HepG2 (cell line): ENCODE measurements around the gene IYD. TPM values are rescaled to one million over a fixed set of nuclear protein-coding genes. Genes with fewer than 3 reads are reported as not detected.

Experiments used
- ATAC-seq: fragments of 200-7000 bp; cut with Tn5 transposase; 3 replicates; pipeline ENCODE4 v1.9.1; 2020; ENCODE audit warnings: mild to moderate bottlenecking, moderate library complexity
- BruUV-seq: library from RNA; stranded (reverse); fragments of 400-500 nt; replicated peaks from 2 replicates; lab custom pipeline; 2021; lab: Mats Ljungman, UMichigan
- CTCF ChIA-PET: fragments of 300-600 bp; formaldehyde crosslinking; extraction: SDS; loops from one replicate; lab custom pipeline; 2021; ENCODE audit warnings: low total read pairs, inconsistent platforms, low intra/inter-chr PET ratio; lab: Yijun Ruan, JAX
- POLR2A ChIA-PET: fragments of 350-600 bp; sonication (Branson Sonifier 250); formaldehyde crosslinking; loops from one replicate; lab custom pipeline; 2020; ENCODE audit warnings: antibody characterized with exemption, inconsistent platforms; lab: Yijun Ruan, JAX
- DNase-seq: peaks from one replicate; pipeline ENCODE4 v3.0.0-alpha.2; 2015; ENCODE audit warnings: low spot score
- FAIRE-seq: peaks from 3 replicates; lab custom pipeline; 2011; peaks lifted over from hg19 to GRCh38; lab: Jason Lieb, UNC
- H2AFZ ChIP-seq: one replicate; pipeline ENCODE4 v1.6.1; 2011; ENCODE audit warnings: low read length, inconsistent platforms
- H3K27ac ChIP-seq: fragments of 300-600 bp; 3 replicates; pipeline ENCODE4 v1.8.0; 2011; ENCODE audit warnings: mixed run types, mild to moderate bottlenecking, mixed read lengths, low read length, inconsistent platforms; ENCODE audit not compliant: insufficient read depth; ENCODE audit errors: extremely low read length
- H3K27me3 ChIP-seq, 2 experiments: fragments of 200-600 bp in 1 of 2; 2 replicates in 1 of 2; 3 replicates in 1 of 2; pipeline versions ENCODE4 v1.6.0 to v1.8.0; 2011; ENCODE audit warnings: low read length in 2 of 2, mild to moderate bottlenecking in 2 of 2, moderate library complexity in 2 of 2, inconsistent platforms in 1 of 2; ENCODE audit not compliant: insufficient read depth in 2 of 2, control insufficient read depth in 1 of 2
- H3K36me3 ChIP-seq, 2 experiments: fragments of 200-600 bp in 1 of 2; replicated peaks in 1 of 2; 2 replicates in 1 of 2; 3 replicates in 1 of 2; pipeline versions ENCODE4 v1.5.1 to v1.8.0; 2011; ENCODE audit warnings: low read length in 2 of 2, inconsistent platforms in 1 of 2; ENCODE audit not compliant: insufficient read depth in 2 of 2, control insufficient read depth in 1 of 2
- H3K4me1 ChIP-seq: 2 replicates; pipeline ENCODE4 v1.5.1; 2012; ENCODE audit warnings: low read length, inconsistent platforms; ENCODE audit not compliant: insufficient read depth
- H3K4me2 ChIP-seq: 2 replicates; pipeline ENCODE4 v1.6.0; 2011; ENCODE audit warnings: low read depth, low read length, inconsistent platforms
- H3K4me3 ChIP-seq, 3 experiments: fragments of 200-600 bp in 1 of 3; sonication (generic), shearing (Covaris generic) in 1 of 3; replicated peaks in 1 of 3; 2 replicates each; pipeline ENCODE4 v1.5.1; 2011 to 2016; ENCODE audit warnings: low read length in 3 of 3, inconsistent platforms in 2 of 3, low read depth in 2 of 3, mild to moderate bottlenecking in 2 of 3, control low read depth in 1 of 3, mixed read lengths in 1 of 3; ENCODE audit not compliant: insufficient read depth in 1 of 3
- H3K79me2 ChIP-seq: one replicate; pipeline ENCODE4 v1.6.1; 2011; ENCODE audit warnings: low read length, inconsistent platforms; ENCODE audit not compliant: insufficient read depth
- H3K9ac ChIP-seq: 2 replicates; pipeline ENCODE4 v1.6.0; 2011; ENCODE audit warnings: mild to moderate bottlenecking, low read depth, low read length, inconsistent platforms; ENCODE audit not compliant: insufficient read depth
- H3K9me3 ChIP-seq: 2 replicates; pipeline ENCODE4 v1.5.1; 2012; ENCODE audit warnings: mild to moderate bottlenecking, low read length
- H4K20me1 ChIP-seq: 2 replicates; pipeline ENCODE4 v1.6.0; 2011; ENCODE audit warnings: inconsistent platforms, mild to moderate bottlenecking, low read length, moderate library complexity; ENCODE audit not compliant: insufficient read depth
- ARNT ChIP-seq: fragments of 450-650 bp; IDR thresholded peaks from 2 replicates; pipeline ENCODE4 v1.6.1; 2017
- GATAD1 ChIP-seq: IDR thresholded peaks from 2 replicates; pipeline ENCODE4 v1.6.1; 2016; ENCODE audit warnings: missing genetic modification reagents, missing compliant biosample characterization
- GTF3A ChIP-seq: sonication (generic); formaldehyde crosslinking; conservative IDR thresholded peaks from 2 replicates; pipeline ENCODE4 v1.4.0; 2020; ENCODE audit warnings: mild to moderate bottlenecking, missing genetic modification reagents
- HNRNPK ChIP-seq: fragments of 200-400 bp; formaldehyde crosslinking; IDR thresholded peaks from 2 replicates; pipeline ENCODE4 v1.6.1; 2018; ENCODE audit warnings: low read length, low read depth, moderate library complexity, mild to moderate bottlenecking; ENCODE audit not compliant: poor library complexity, severe bottlenecking
- SRSF1 ChIP-seq: fragments of 200-400 bp; formaldehyde crosslinking; optimal IDR thresholded peaks from 2 replicates; pipeline ENCODE3; 2017; ENCODE audit warnings: mild to moderate bottlenecking, low read depth, low read length, moderate library complexity
- TBP ChIP-seq: sonication (generic); formaldehyde crosslinking; IDR thresholded peaks from 2 replicates; pipeline ENCODE4 v1.5.0; 2020; ENCODE audit warnings: missing genetic modification reagents
- XRCC5 ChIP-seq: fragments of 200-400 bp; formaldehyde crosslinking; optimal IDR thresholded peaks from 2 replicates; pipeline ENCODE3; 2017; ENCODE audit warnings: mild to moderate bottlenecking, low read length
- ZNF136 ChIP-seq: sonication (generic); formaldehyde crosslinking; IDR thresholded peaks from 2 replicates; pipeline ENCODE4 v1.8.1; 2022; ENCODE audit warnings: low read depth, mild to moderate bottlenecking, moderate library complexity, missing genetic modification reagents
- ZNF557 ChIP-seq: sonication (generic); formaldehyde crosslinking; IDR thresholded peaks from 2 replicates; pipeline ENCODE4 v1.4.0; 2020; ENCODE audit warnings: missing genetic modification reagents
- WGBS: methylation state at CpG from one replicate; pipeline ENCODE4 v1.1.6; 2017; ENCODE audit warnings: low lambda C conversion rate; 5-methylcytosine and 5-hydroxymethylcytosine counted together
- in situ Hi-C: cut with HindIII; loops from 2 replicates; pipeline ENCODE4 v1.10.0; 2017; ENCODE audit warnings: low pct_unique_long_range_greater_than_20kb; ENCODE audit not compliant: extremely low pct_ligation_motif_present
- intact Hi-C: fragments of 100-400 bp; cut with micrococcal nuclease; formaldehyde crosslinking; loops from one replicate; pipeline ENCODE4 v1.10.0; 2022; ENCODE audit not compliant: unreplicated experiment
- polyA plus RNA-seq, 8 experiments: library from polyadenylated mRNA; depleted of rRNA in 3 of 8; stranded (reverse) in 7 of 8; unstranded in 1 of 8; fragments of >200 nt; fragmentation: Illumina TruSeq in 4 of 8; extraction: Trizol in 4 of 8; gene quantifications; 2 replicates each; pipeline versions ENCODE4 v1.2.1 to v1.2.3, GENCODE V29; 2011 to 2016; ENCODE audit warnings: low read depth in 4 of 8, missing spikeins in 1 of 8, mixed read lengths in 1 of 8; ENCODE audit not compliant: insufficient read depth in 1 of 8
- total RNA-seq, 5 experiments: library from RNA; depleted of rRNA; stranded (reverse); fragments of >200 nt; fragmentation: Illumina TruSeq; extraction: Trizol; gene quantifications; 2 replicates each; pipeline ENCODE4 v1.2.3, GENCODE V29; 2016; ENCODE audit warnings: low read depth in 1 of 5
- TF ChIP-seq, protein P1 (sequence below): sonication (generic); formaldehyde crosslinking; conservative IDR thresholded peaks from 2 replicates; pipeline ENCODE4 v1.4.0; 2020; ENCODE audit warnings: missing genetic modification reagents
- TF ChIP-seq, protein P2 (sequence below): sonication (generic); formaldehyde crosslinking; IDR thresholded peaks from 2 replicates; pipeline ENCODE4 v1.4.0; 2020; ENCODE audit warnings: mild to moderate bottlenecking, missing genetic modification reagents
- TF ChIP-seq, protein P3 (sequence below): conservative IDR thresholded peaks from 2 replicates; pipeline ENCODE4 v1.6.1; 2018; ENCODE audit warnings: missing genetic modification reagents

Gene IYD
- total and polyA plus RNA-seq, 2 of the 13 experiments (the other 11 are each of a cell fraction or from before 2014, with no cell fraction given), result 0.01 to 0.46 TPM

DNA sequence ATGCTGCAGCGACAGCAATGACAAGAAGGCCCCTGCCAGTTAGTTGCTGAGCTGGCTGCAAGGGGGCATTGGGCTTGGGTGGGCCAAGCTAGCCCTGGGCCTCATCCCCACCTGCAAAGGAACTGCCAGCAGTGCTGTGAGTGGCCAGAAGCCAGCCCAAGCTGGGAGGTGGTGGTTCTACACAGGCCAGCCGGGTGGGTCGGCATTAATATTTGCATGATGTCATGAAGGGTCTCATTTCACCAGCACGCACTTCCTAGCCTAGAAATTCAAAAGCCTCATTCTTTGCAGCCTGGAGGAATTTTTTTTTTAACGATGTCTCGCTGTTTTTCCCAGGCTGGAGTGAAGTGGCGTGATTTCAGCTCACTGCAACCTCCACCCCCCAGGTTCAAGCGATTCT lies 62.0 kb downstream of the IYD start:
- Histone ChIP-seq H2AFZ (no peak overlapping the region), H3K9me3 (no peaks in the 10 kb centered on the region), H3K4me2 (no peak overlapping the region), H3K27ac (no peak overlapping the region), H3K4me3 (no peak overlapping the region), H3K27me3 (peaks cover 1 to 5% of the 10 kb centered on the region in 2 experiments; a peak in 2 of 5 replicates), H3K36me3 (no peaks in the 10 kb centered on the region), H4K20me1 (no peaks in the 10 kb centered on the region; the same call in 1 of the 2 replicates), H3K4me1 (no peaks in the 10 kb centered on the region), H3K79me2 (no peaks in the 10 kb centered on the region), H3K9ac (no peak overlapping the region)
- ChIA-PET CTCF (no interaction called here), POLR2A (no interaction called here)
- intact Hi-C loops (no loop called here), in situ Hi-C loops (no loop called here)
- no TSS peak for BruUV-seq
- 54% methylated on average over 8 of the region's 8 CpGs for WGBS
- DNase-seq, result no peak
- TF ChIP-seq GTF3A (no peak), ZNF557 (no peak), HNRNPK (no peak), ARNT (no peak), XRCC5 (no peak), TBP (CRISPR knock-in tag) (no peak), SRSF1 (no peak), GATAD1 (CRISPR knock-in tag) (no peak), ZNF136 (no peak)
- TF ChIP-seq, protein P1, sequence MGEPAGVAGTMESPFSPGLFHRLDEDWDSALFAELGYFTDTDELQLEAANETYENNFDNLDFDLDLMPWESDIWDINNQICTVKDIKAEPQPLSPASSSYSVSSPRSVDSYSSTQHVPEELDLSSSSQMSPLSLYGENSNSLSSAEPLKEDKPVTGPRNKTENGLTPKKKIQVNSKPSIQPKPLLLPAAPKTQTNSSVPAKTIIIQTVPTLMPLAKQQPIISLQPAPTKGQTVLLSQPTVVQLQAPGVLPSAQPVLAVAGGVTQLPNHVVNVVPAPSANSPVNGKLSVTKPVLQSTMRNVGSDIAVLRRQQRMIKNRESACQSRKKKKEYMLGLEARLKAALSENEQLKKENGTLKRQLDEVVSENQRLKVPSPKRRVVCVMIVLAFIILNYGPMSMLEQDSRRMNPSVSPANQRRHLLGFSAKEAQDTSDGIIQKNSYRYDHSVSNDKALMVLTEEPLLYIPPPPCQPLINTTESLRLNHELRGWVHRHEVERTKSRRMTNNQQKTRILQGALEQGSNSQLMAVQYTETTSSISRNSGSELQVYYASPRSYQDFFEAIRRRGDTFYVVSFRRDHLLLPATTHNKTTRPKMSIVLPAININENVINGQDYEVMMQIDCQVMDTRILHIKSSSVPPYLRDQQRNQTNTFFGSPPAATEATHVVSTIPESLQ, result no peak
- TF ChIP-seq, protein P2, sequence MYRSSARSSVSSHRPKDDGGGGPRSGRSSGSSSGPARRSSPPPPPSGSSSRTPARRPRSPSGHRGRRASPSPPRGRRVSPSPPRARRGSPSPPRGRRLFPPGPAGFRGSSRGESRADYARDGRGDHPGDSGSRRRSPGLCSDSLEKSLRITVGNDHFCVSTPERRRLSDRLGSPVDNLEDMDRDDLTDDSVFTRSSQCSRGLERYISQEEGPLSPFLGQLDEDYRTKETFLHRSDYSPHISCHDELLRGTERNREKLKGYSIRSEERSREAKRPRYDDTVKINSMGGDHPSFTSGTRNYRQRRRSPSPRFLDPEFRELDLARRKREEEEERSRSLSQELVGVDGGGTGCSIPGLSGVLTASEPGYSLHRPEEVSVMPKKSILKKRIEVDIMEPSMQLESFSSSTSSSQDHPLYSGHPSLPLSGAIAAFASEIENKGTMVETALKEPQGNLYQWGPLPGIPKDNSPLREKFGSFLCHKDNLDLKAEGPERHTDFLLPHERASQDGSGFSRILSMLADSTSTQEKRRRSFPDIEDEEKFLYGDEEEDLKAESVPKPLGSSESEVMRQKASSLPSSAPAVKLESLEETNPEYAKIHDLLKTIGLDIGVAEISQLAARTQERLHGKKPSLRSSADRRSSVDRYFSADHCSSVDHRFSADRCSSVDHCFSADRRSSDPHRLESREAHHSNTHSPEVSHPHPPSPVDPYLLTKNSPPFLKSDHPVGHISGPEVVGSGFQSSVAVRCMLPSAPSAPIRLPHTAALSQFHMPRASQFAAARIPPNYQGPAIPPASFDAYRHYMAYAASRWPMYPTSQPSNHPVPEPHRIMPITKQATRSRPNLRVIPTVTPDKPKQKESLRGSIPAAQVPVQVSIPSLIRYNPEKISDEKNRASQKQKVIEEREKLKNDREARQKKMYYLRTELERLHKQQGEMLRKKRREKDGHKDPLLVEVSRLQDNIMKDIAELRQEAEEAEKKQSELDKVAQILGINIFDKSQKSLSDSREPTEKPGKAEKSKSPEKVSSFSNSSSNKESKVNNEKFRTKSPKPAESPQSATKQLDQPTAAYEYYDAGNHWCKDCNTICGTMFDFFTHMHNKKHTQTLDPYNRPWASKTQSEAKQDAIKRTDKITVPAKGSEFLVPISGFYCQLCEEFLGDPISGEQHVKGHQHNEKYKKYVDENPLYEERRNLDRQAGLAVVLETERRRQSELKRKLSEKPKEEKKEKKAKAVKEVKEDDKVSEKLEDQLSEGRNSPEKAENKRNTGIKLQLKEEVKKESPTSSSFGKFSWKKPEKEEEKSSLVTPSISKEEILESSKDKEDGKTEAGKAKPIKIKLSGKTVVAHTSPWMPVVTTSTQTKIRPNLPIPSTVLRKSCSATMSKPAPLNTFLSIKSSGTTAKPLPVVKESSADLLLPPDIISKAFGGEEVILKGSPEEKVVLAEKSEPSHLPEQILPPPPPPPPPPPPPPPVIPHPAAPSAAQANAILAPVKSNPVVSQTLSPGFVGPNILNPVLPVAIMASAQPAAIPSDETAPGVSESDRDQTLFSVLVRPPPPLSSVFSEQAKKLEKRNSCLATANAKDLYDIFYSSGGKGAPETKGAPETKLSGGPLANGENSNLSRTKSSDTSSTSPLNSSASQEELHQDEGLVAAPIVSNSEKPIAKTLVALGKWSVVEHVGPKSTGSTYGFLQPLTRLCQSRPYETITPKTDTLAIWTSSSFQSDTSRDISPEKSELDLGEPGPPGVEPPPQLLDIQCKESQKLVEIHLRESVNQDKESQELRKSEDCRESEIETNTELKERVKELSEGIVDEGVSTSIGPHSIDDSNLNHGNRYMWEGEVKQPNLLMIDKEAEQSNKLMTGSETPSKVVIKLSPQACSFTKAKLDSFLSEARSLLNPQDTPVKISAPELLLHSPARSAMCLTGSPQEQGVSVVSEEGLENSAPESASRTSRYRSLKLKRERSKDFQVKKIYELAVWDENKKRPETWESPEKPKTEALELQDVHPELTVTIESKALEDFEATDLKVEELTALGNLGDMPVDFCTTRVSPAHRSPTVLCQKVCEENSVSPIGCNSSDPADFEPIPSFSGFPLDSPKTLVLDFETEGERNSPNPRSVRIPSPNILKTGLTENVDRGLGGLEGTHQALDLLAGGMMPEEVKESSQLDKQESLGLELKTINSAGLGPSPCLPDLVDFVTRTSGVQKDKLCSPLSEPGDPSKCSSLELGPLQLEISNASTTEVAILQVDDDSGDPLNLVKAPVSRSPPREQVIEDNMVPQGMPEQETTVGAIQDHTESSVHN (CRISPR knock-in tag), result no peak
- TF ChIP-seq, protein P3, sequence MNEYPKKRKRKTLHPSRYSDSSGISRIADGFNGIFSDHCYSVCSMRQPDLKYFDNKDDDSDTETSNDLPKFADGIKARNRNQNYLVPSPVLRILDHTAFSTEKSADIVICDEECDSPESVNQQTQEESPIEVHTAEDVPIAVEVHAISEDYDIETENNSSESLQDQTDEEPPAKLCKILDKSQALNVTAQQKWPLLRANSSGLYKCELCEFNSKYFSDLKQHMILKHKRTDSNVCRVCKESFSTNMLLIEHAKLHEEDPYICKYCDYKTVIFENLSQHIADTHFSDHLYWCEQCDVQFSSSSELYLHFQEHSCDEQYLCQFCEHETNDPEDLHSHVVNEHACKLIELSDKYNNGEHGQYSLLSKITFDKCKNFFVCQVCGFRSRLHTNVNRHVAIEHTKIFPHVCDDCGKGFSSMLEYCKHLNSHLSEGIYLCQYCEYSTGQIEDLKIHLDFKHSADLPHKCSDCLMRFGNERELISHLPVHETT (CRISPR knock-in tag), result no peak
- FAIRE-seq, result no peak
- ATAC-seq, result no peak
